HepG2 (cell line): Measurements from ENCODE around the gene CST3. TPM values are rescaled to one million over a fixed set of nuclear protein-coding genes. Genes with fewer than 3 reads are reported as not detected.

Source experiments
- BCL3 ChIP-seq: sonication (generic); formaldehyde crosslinking; IDR thresholded peaks from 2 replicates; pipeline ENCODE4 v1.5.1; 2020; ENCODE audit warnings: mild to moderate bottlenecking, missing genetic modification reagents, moderate library complexity
- CENPX ChIP-seq: sonication (generic); formaldehyde crosslinking; IDR thresholded peaks from 2 replicates; pipeline ENCODE4 v1.9.0; 2021; ENCODE audit warnings: mild to moderate bottlenecking, missing genetic modification reagents, moderate library complexity
- FIP1L1 ChIP-seq: fragments of 200-400 bp; formaldehyde crosslinking; IDR thresholded peaks from 2 replicates; pipeline ENCODE4 v1.6.1; 2018; ENCODE audit warnings: low read depth, mild to moderate bottlenecking, low read length, moderate library complexity, borderline replicate concordance; ENCODE audit not compliant: insufficient read depth
- FOXM1 ChIP-seq: sonication (generic); formaldehyde crosslinking; IDR thresholded peaks from 2 replicates; pipeline ENCODE4 v1.5.0; 2020; ENCODE audit warnings: missing genetic modification reagents
- GTF3A ChIP-seq: sonication (generic); formaldehyde crosslinking; conservative IDR thresholded peaks from 2 replicates; pipeline ENCODE4 v1.4.0; 2020; ENCODE audit warnings: mild to moderate bottlenecking, missing genetic modification reagents
- HDAC2 ChIP-seq: sonication (generic); formaldehyde crosslinking; IDR thresholded peaks from 2 replicates; pipeline ENCODE4 v1.4.0; 2020; ENCODE audit warnings: missing genetic modification reagents
- HOXA9 ChIP-seq: sonication (generic); formaldehyde crosslinking; IDR thresholded peaks from 2 replicates; pipeline ENCODE4 v1.8.1; 2022; ENCODE audit warnings: missing genetic modification reagents, mild to moderate bottlenecking, moderate library complexity, borderline replicate concordance
- KLF12 ChIP-seq: sonication (generic); formaldehyde crosslinking; IDR thresholded peaks from 2 replicates; pipeline ENCODE4 v1.4.0; 2020; ENCODE audit warnings: missing genetic modification reagents, borderline replicate concordance
- KLF9 ChIP-seq: IDR thresholded peaks from 2 replicates; pipeline ENCODE4 v1.6.1; 2016; ENCODE audit warnings: low read depth
- MIXL1 ChIP-seq: IDR thresholded peaks from 2 replicates; pipeline ENCODE4 v1.6.1; 2016
- NONO ChIP-seq, 2 experiments: fragments of 450-650 bp in 1 of 2; sonication (generic) in 1 of 2; formaldehyde crosslinking in 1 of 2; IDR thresholded peaks in 1 of 2; conservative IDR thresholded peaks in 1 of 2; 2 replicates each; pipeline versions ENCODE4 v1.6.1 to v1.8.0; 2017 to 2022; ENCODE audit warnings: mild to moderate bottlenecking in 1 of 2, missing genetic modification reagents in 1 of 2, moderate library complexity in 1 of 2
- RFXANK ChIP-seq: IDR thresholded peaks from 2 replicates; pipeline ENCODE4 v1.6.1; 2016
- SP4 ChIP-seq: sonication (generic); formaldehyde crosslinking; IDR thresholded peaks from 2 replicates; pipeline ENCODE4 v1.8.1; 2023; ENCODE audit warnings: mild to moderate bottlenecking, missing genetic modification reagents
- STAG1 ChIP-seq: sonication (generic); formaldehyde crosslinking; IDR thresholded peaks from 2 replicates; pipeline ENCODE4 v1.4.0; 2020; ENCODE audit warnings: missing genetic modification reagents
- TEAD2 ChIP-seq: sonication (generic); formaldehyde crosslinking; IDR thresholded peaks from 2 replicates; pipeline ENCODE4 v1.9.0; 2021; ENCODE audit warnings: missing genetic modification reagents
- ZFP36 ChIP-seq: fragments of 150-350 bp; IDR thresholded peaks from 2 replicates; pipeline ENCODE4 v1.6.1; 2018; ENCODE audit warnings: borderline replicate concordance, low read length, low read depth; ENCODE audit not compliant: partially characterized antibody
- ZFP91 ChIP-seq: sonication (generic); formaldehyde crosslinking; IDR thresholded peaks from 2 replicates; pipeline ENCODE4 v1.9.0; 2022; ENCODE audit warnings: missing genetic modification reagents, mild to moderate bottlenecking, borderline replicate concordance
- ZNF142 ChIP-seq: sonication (generic); formaldehyde crosslinking; IDR thresholded peaks from 2 replicates; pipeline ENCODE4 v1.4.0; 2020; ENCODE audit warnings: missing genetic modification reagents
- ZNF207 ChIP-seq: fragments of 450-650 bp; IDR thresholded peaks from 2 replicates; pipeline ENCODE4 v1.6.1; 2016; ENCODE audit warnings: antibody characterized with exemption, borderline replicate concordance
- ZNF317 ChIP-seq: sonication (generic); formaldehyde crosslinking; IDR thresholded peaks from 2 replicates; pipeline ENCODE4 v1.5.0; 2020; ENCODE audit warnings: mild to moderate bottlenecking, missing genetic modification reagents
- ZSCAN21 ChIP-seq: sonication (generic); formaldehyde crosslinking; IDR thresholded peaks from 2 replicates; pipeline ENCODE4 v1.8.0; 2022; ENCODE audit warnings: mild to moderate bottlenecking, missing genetic modification reagents, moderate library complexity, borderline replicate concordance
- polyA plus RNA-seq, 8 experiments: library from polyadenylated mRNA; depleted of rRNA in 3 of 8; stranded (reverse) in 7 of 8; unstranded in 1 of 8; fragments of >200 nt; fragmentation: Illumina TruSeq in 4 of 8; extraction: Trizol in 4 of 8; gene quantifications; 2 replicates each; pipeline versions ENCODE4 v1.2.1 to v1.2.3, GENCODE V29; 2011 to 2016; ENCODE audit warnings: low read depth in 4 of 8, missing spikeins in 1 of 8, mixed read lengths in 1 of 8; ENCODE audit not compliant: insufficient read depth in 1 of 8
- total RNA-seq, 5 experiments: library from RNA; depleted of rRNA; stranded (reverse); fragments of >200 nt; fragmentation: Illumina TruSeq; extraction: Trizol; gene quantifications; 2 replicates each; pipeline ENCODE4 v1.2.3, GENCODE V29; 2016; ENCODE audit warnings: low read depth in 1 of 5

CST3 gene
- total and polyA plus RNA-seq, 2 of the 13 experiments (the other 11 are each of a cell fraction or from before 2014, with no cell fraction given): 690 to 1,005 TPM

- TF ChIP-seq GTF3A (CRISPR knock-in tag) (no peak), ZNF317 (CRISPR knock-in tag) (no peak), NONO (IDR thresholded peaks at IDR 0.05) (no peak), NONO (CRISPR knock-in tag; conservative IDR thresholded peaks at IDR 0.05) (peak; percentile 69), FIP1L1 (no peak), ZNF142 (no peak), KLF9 (CRISPR knock-in tag) (0 out of 2 replicates have a peak, but pooled peaks have one; percentile 25), SP4 (0 out of 2 replicates have a peak, but pooled peaks have one; percentile 34), BCL3 (CRISPR knock-in tag) (no peak), FOXM1 (CRISPR knock-in tag) (no peak), TEAD2 (CRISPR knock-in tag) (no peak), MIXL1 (peak; percentile 47; the same call in 1 of the 2 replicates), CENPX (CRISPR knock-in tag) (no peak), STAG1 (CRISPR knock-in tag) (peak; percentile 21; the same call in 1 of the 2 replicates), HDAC2 (CRISPR knock-in tag) (peak; percentile 79; the same call in 1 of the 2 replicates), HOXA9 (CRISPR knock-in tag) (no peak), KLF12 (CRISPR knock-in tag) (no peak), ZFP36 (no peak), ZSCAN21 (peak; percentile 88), ZFP91 (CRISPR knock-in tag) (no peak), ZNF207 (no peak), RFXANK (CRISPR knock-in tag) (no peak)
Measured at GRCh38 chr20:23640671-23641667, 3.2 kb upstream of the CST3 start (continued).
